K562 (cell line): ENCODE measurements around the gene ROM1. TPM values are rescaled to one million over a fixed set of nuclear protein-coding genes. Genes with fewer than 3 reads are reported as not detected.
"Not testable (repeated sequence)": the region's sequence is repeated elsewhere in the genome, so short reads cannot be mapped to it uniquely, and the experiment has no call there.

Source experiments
- ATAC-seq: fragments of 200-7000 bp; cut with Tn5 transposase; 3 replicates; pipeline ENCODE4 v1.9.1; 2020; ENCODE audit warnings: moderate library complexity
- BruUV-seq: library from RNA; stranded (reverse); fragments of 400-500 nt; replicated peaks from 2 replicates; lab custom pipeline; 2021; lab: Mats Ljungman, UMichigan
- CTCF ChIA-PET: fragments of 300-600 bp; formaldehyde crosslinking; extraction: SDS; loops from one replicate; lab custom pipeline; 2021; ENCODE audit warnings: low intra/inter-chr PET ratio; lab: Yijun Ruan, JAX
- POLR2A ChIA-PET: fragments of 300-600, 350-650 bp; sonication (Branson Sonifier 250); formaldehyde crosslinking; extraction: SDS; loops from one replicate; lab custom pipeline; 2021; ENCODE audit warnings: antibody characterized with exemption, inconsistent platforms; lab: Yijun Ruan, JAX
- DNase-seq, 4 experiments: peaks; one replicate each; pipeline versions ENCODE4 v3.0.0 to v3.0.0-alpha.2; 2011 to 2018; ENCODE audit warnings: low spot score in 3 of 4, mixed read lengths in 3 of 4; ENCODE audit errors: extremely low read depth in 1 of 4
- FAIRE-seq: peaks from 2 replicates; lab custom pipeline; 2011; peaks lifted over from hg19 to GRCh38; lab: Jason Lieb, UNC
- H2AFZ ChIP-seq: 2 replicates; pipeline ENCODE4 v1.6.0; 2011; ENCODE audit warnings: low read depth, low read length, control low read depth, inconsistent platforms
- H3K27ac ChIP-seq: fragments of 200-600 bp; 3 replicates; pipeline ENCODE4 v1.8.0; 2011; ENCODE audit warnings: low read depth, mild to moderate bottlenecking, control low read depth, inconsistent platforms, low read length, moderate library complexity, mixed read lengths; ENCODE audit errors: extremely low read depth
- H3K27me3 ChIP-seq, 2 experiments: fragments of 300-600 bp in 1 of 2; 2 replicates in 1 of 2; 3 replicates in 1 of 2; pipeline versions ENCODE4 v1.6.0 to v1.8.0; 2011; ENCODE audit warnings: inconsistent platforms in 2 of 2, low read length in 2 of 2, mild to moderate bottlenecking in 1 of 2, mixed read lengths in 1 of 2, moderate library complexity in 1 of 2; ENCODE audit not compliant: control insufficient read depth in 2 of 2, insufficient read depth in 2 of 2
- H3K36me3 ChIP-seq: fragments of 300-600 bp; 3 replicates; pipeline ENCODE4 v1.8.0; 2011; ENCODE audit warnings: mild to moderate bottlenecking, low read length, inconsistent platforms; ENCODE audit not compliant: control insufficient read depth, insufficient read depth
- H3K4me1 ChIP-seq, 2 experiments: fragments of 200-600 bp in 1 of 2; replicated peaks in 1 of 2; 2 replicates in 1 of 2; 3 replicates in 1 of 2; pipeline versions ENCODE4 v1.5.1 to v1.8.0; 2011; ENCODE audit warnings: inconsistent platforms in 2 of 2, low read length in 2 of 2, mild to moderate bottlenecking in 1 of 2, mixed read lengths in 1 of 2, moderate library complexity in 1 of 2; ENCODE audit not compliant: control insufficient read depth in 2 of 2, insufficient read depth in 2 of 2
- H3K4me2 ChIP-seq: 2 replicates; pipeline ENCODE4 v1.6.1; 2011; ENCODE audit warnings: low read length, control low read depth, inconsistent platforms, mixed read lengths; ENCODE audit not compliant: insufficient read depth
- H3K4me3 ChIP-seq: fragments of 200-600 bp; sonication (generic), shearing (Covaris generic); 2 replicates; pipeline ENCODE4 v1.5.1; 2016; ENCODE audit warnings: control low read depth, inconsistent platforms
- H3K79me2 ChIP-seq: fragments of 200-600 bp; 3 replicates; pipeline ENCODE4 v1.8.0; 2011; ENCODE audit warnings: low read length, inconsistent platforms; ENCODE audit not compliant: control insufficient read depth, insufficient read depth
- H3K9ac ChIP-seq, 2 experiments: 2 replicates each; pipeline versions ENCODE4 v1.6.0 to v1.6.1; 2011; ENCODE audit warnings: low read depth in 2 of 2, low read length in 2 of 2, control low read depth in 1 of 2, inconsistent platforms in 1 of 2, mild to moderate bottlenecking in 1 of 2, mixed read lengths in 1 of 2; ENCODE audit not compliant: insufficient read depth in 1 of 2
- H3K9me1 ChIP-seq: one replicate; pipeline ENCODE4 v1.6.0; 2011; ENCODE audit warnings: inconsistent platforms, mild to moderate bottlenecking, low read length, moderate library complexity; ENCODE audit not compliant: control insufficient read depth, insufficient read depth
- H3K9me3 ChIP-seq: replicated peaks from 2 replicates; pipeline ENCODE4 v1.5.1; 2011; ENCODE audit warnings: low read depth, low read length, inconsistent platforms; ENCODE audit not compliant: control insufficient read depth, insufficient read depth
- H4K20me1 ChIP-seq: replicated peaks from 2 replicates; pipeline ENCODE4 v1.6.1; 2011; ENCODE audit warnings: low read length, inconsistent platforms, mixed read lengths; ENCODE audit not compliant: control insufficient read depth, insufficient read depth
- WGBS: fragments of 100-300 bp; shearing (Covaris generic); methylation state at CpG from one replicate; pipeline ENCODE4 v1.1.6; 2016; ENCODE audit warnings: low coverage, mixed read lengths; ENCODE audit not compliant: insufficient coverage; ENCODE audit errors: missing lambda C conversion rate; 5-methylcytosine and 5-hydroxymethylcytosine counted together
- in situ Hi-C: fragments of 300-500 bp; cut with MboI; formaldehyde crosslinking; loops from 4 replicates; pipeline ENCODE4 v1.15.0; 2018; ENCODE audit warnings: inconsistent platforms, mixed read lengths
- intact Hi-C: fragments of 100-400 bp; cut with micrococcal nuclease; formaldehyde crosslinking; loops from 2 replicates; pipeline ENCODE4 v1.14.2; 2022
- polyA plus RNA-seq, 8 experiments: library from polyadenylated mRNA; depleted of rRNA in 4 of 8; stranded (reverse) in 5 of 8; unstranded in 3 of 8; fragments of >200 nt; fragmentation: Nextera tagmentation in 2 of 8; fragmentation: Illumina TruSeq in 1 of 8; extraction: Ambion mirVana in 2 of 8; extraction: Trizol in 1 of 8; gene quantifications; 2 replicates each; pipeline versions ENCODE4 v1.2.1 to v1.2.3, GENCODE V29; 2011 to 2014; ENCODE audit warnings: inconsistent platforms in 1 of 8, missing spikeins in 1 of 8
- total RNA-seq, 7 experiments: library from RNA; depleted of rRNA in 6 of 7; stranded (reverse); fragments of >200 nt in 6 of 7; fragmentation: Illumina TruSeq in 2 of 7; extraction: Trizol in 2 of 7; gene quantifications; 2 replicates each; pipeline versions ENCODE4 v1.2.1 to v1.2.3, GENCODE V29; 2011 to 2021; ENCODE audit warnings: low replicate concordance in 1 of 7
- TF ChIP-seq, protein P1 (sequence below): sonication (generic); formaldehyde crosslinking; IDR thresholded peaks from 2 replicates; pipeline ENCODE4 v1.8.1; 2023; ENCODE audit warnings: mild to moderate bottlenecking, missing genetic modification reagents

The ROM1 gene
- total and polyA plus RNA-seq, 9 of the 15 experiments (the other 6 are each of a cell fraction or from before 2014, with no cell fraction given): 0.75 to 4.0 (median 2.6) TPM

DNA sequence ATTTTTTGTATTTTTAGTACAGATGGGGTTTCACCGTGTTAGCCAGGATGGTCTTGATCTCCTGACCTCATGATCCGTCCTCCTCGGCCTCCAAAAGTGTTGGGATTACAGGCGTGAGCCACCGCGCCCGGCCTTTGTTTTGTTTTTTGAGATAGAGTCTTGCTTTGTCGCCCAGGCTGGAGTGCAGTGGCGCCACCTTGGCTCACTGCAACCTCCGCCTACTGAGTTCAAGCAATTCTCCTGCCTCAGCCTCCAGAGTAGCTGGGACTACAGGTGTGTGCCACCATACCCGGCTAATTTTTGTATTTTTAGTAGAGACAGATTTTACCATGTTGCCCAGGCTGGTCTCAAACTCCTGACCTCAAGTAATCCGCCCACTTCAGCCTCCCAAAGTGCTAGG is 37.2 kb downstream of the ROM1 start:
- H3K9ac ChIP-seq, DNase-seq, CTCF ChIA-PET, H3K9me3 ChIP-seq, H2AFZ ChIP-seq, H3K9me1 ChIP-seq, BruUV-seq, H3K27me3 ChIP-seq, H3K4me3 ChIP-seq, in situ Hi-C loops, H3K27ac ChIP-seq, intact Hi-C loops, ATAC-seq, FAIRE-seq, H3K4me2 ChIP-seq: not testable (repeated sequence)
- H4K20me1 ChIP-seq: peaks cover 20% of the 10 kb centered on the region
- peaks cover 46% of the 10 kb centered on the region; the same call in 2 of the 3 replicates for H3K36me3 ChIP-seq
- H3K79me2 ChIP-seq: peaks cover 46% of the 10 kb centered on the region
- WGBS: 81% methylated on average over 12 of the region's 12 CpGs
- TF ChIP-seq, protein P1, sequence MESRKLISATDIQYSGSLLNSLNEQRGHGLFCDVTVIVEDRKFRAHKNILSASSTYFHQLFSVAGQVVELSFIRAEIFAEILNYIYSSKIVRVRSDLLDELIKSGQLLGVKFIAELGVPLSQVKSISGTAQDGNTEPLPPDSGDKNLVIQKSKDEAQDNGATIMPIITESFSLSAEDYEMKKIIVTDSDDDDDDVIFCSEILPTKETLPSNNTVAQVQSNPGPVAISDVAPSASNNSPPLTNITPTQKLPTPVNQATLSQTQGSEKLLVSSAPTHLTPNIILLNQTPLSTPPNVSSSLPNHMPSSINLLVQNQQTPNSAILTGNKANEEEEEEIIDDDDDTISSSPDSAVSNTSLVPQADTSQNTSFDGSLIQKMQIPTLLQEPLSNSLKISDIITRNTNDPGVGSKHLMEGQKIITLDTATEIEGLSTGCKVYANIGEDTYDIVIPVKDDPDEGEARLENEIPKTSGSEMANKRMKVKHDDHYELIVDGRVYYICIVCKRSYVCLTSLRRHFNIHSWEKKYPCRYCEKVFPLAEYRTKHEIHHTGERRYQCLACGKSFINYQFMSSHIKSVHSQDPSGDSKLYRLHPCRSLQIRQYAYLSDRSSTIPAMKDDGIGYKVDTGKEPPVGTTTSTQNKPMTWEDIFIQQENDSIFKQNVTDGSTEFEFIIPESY (CRISPR knock-in tag): peak; percentile 39; the same call in 1 of the 2 replicates
- peaks cover 15 to 48% of the 10 kb centered on the region in 2 experiments for H3K4me1 ChIP-seq
- POLR2A ChIA-PET: interaction anchor here (1.0 to 1.6 kb wide), 2 partner anchors 14 to 16 kb away, joined by 3 to 8 read pairs; partner anchors contain the start of genes C11orf98 and CSKMT
